Stimulated activated CD4-positive, alpha-beta T cell treated with anti-CD3 and anti-CD28 coated beads, Interleukin-12 subunit alpha, Interleukin-12 subunit beta, amount 100 ng/mL, for 24 hours (primary cell): Measurements from ENCODE around the gene PPP2R5D.
"Not testable (repeated sequence)": the region's sequence is repeated elsewhere in the genome, so short reads cannot be mapped to it uniquely, and the experiment has no call there.

Source experiments
- DNase-seq, 2 experiments: peaks; one replicate each; pipeline ENCODE4 v3.0.0-alpha.2; 2020; ENCODE audit warnings: low read depth in 2 of 2

The PPP2R5D gene

DNA sequence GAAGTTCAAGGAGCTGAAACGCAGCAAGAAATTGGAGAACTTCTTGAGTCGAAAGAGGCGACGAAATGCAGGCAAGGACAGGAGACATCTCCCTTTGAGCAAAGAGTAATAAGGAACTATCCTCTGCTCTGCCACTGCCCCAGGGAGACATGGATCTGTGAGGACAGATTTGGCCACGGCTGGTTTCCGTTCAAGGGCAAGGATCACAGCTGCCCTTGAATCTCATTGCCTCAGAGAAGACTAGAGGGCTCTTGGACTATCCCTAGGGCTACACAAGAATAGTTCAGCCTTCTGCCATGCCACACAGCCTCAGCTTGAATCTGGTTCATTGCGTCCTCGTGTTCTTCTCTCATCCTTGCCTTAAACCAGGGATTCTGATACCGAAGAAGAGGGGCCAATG is 44.8 kb downstream of the PPP2R5D start:
- no peak for DNase-seq

DNA sequence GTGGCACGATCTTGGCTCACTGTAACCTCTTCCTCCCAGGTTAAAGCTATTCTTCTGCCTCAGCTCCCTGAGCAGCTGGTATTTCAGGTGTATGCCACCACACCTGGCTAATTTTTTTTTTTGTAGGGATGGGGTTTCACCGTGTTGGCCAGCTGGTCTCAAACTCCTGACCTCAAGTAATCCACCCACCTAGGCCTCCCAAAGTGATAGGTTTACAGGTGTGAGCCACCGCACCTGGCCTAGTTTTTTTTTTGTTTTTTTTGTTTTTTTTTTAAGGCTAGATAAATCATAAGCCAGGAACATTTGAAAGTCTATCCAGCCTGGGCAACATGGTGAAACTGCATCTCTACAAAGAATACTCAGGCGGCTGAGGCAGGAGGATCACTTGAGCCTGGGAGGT is 48.0 kb downstream of the PPP2R5D start:
- no peak for DNase-seq

DNA sequence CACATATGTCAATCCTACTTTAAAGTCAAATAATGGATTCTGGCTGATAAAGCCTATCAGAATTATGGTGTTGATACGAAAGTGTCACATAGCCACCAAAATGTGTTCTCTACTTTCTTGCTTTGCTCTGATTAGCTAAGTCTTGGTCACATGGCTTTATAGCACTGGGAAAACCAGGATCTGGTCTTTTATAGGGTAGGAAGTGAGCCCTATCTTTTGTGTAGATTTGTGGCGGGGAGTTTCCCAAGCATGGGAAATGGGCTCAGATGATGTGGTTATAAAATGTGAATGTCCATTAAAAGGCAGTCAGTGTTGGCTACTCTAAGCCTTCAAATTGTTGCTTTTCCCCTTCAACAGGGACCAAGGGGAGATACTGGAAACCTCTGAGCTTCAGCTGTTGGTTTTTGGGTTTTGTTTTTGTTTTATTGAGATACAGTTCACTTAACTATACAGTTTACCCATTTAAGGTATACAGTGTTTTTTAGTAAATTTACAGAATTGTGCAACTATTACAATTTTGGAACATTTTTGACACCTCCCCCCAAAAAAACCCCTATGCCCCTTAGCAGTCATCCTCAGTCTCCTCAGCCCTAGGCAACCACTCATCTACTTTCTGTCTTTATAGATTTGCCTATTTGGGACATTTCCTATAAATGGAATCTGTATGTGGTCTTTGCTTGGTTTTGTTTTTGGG is 49.3 kb downstream of the PPP2R5D start:
- DNase-seq = no peak

DNA sequence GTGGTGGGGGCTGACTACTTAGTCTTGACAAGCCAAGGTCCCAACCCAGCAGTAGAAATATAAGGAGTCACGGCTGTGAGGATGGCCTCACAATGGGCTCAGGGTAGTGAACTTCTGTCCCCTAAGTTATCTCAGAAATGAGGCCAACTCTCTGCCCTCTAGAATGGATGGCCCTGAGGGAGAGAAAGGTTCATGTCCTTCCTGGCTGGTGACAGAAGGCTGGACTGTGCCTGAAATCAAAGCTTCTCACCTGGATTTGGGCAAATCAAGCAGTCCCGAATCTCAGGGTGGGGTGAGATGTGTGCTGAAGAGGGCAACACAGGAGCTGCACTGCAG is 49.8 kb downstream of the PPP2R5D start:
- DNase-seq = no peak

DNA sequence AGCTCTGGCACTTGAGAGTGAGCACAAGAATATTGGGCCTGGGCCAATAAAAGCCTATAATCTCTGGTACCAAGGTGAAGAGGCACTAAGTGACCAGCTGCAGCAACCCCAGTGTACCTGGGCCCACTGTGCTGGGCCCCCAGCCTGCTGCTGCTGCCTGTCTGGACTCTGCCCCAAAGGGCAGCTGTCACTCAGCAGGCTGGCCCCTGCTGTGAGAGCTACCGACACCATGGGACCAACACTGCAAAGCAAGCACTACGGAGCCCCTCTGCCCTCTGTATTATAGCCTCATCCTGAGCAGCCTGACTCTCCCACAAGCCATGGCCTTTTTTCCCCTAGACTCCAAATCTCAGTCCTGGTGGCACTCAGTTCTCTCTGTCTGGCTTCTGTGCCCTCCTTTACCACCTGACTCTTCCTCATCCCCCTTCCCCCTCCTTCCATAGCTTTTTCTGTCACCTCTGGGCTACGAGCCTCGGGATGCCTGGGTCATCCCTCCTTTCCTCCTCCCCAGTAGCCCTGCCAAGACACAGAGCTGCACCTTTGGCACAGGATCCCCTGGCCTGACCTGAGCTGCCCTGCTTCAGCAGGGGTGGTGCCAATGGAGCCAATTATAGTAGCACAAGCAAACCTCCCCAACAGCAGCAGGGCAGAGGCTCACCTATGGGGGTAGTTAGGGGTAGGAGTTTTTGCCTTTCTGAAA is 51.3 kb downstream of the PPP2R5D start:
- DNase-seq = no peak

DNA sequence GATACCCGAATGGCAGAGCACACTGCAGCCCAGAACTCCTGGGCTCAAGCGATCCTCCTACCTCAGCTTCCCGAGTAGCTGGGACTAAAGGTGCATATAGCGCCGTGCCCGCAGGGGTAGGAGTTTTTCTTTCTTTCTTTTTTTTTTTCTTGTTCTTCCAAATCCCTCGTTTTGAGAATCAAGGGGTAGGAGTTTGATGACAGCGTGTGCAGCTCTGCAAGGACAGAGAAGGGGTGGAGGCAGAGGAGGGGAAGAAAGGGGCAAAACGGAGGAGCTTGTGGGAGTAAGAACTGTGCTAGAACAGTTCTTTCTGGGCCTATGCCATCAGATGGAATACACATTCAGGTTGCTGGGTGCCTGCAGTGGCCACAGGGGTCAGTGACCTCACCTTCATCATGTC is 52.3 kb downstream of the PPP2R5D start:
- no peak for DNase-seq

DNA sequence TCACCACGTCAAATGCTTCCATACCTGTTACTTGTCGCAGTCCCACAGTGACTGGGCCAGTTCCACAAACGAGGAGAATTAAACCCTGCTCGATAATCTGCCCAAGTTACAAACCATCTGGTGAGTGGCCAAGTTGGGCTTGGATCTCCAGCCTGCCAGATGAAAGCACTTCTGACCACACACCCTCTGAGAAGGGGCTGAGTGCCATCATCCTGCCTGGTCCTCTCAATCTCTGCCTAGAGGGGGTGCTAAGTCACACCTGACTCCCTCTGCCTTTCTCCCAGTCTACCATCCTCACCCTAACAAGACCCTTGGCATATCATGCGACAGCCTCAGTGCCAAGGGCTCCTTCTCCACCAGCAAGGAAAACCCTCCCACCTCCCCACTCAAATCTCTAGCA is 52.8 kb downstream of the PPP2R5D start:
- DNase-seq = no peak

DNA sequence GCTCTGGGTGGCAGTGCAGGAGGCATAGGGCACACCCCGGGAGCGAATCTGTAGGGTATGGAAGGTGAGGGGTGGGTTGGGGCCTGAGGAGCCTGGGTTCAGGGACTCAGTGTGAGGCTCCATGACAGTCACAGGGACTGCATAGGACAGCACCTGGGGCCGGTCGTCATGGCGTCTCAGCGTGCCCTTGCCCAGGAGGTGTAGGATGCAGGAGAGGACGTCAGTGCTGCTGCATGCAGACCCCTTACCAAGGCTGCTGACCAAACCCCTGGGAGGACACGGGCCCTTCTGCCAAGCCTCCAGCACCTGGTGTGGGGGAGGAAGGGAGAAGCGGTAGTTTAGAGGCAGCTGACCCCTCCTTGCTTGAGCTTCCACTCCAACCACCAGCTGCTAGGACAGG is 53.3 kb downstream of the PPP2R5D start:
- no peak for DNase-seq

DNA sequence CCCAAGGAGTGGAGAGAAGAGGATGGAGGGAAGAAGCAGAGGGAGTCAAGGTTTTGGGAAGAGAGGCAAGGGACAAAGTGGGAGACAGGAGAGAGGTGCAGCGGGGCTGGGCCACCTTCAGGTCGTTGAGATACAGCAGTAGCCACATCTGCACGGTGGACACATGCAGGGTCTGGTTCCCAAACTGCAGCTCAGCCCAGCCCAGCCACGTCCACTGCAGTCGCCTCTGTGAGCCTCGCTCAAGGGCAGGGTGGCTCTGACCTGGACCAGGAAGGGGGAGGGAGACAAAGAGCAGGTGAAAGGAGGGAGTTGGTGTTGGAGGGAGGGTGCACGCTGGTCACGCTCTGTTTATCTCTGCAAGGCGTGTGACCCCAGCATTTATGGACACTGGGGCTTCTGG is 54.4 kb downstream of the PPP2R5D start:
- no peak for DNase-seq

DNA sequence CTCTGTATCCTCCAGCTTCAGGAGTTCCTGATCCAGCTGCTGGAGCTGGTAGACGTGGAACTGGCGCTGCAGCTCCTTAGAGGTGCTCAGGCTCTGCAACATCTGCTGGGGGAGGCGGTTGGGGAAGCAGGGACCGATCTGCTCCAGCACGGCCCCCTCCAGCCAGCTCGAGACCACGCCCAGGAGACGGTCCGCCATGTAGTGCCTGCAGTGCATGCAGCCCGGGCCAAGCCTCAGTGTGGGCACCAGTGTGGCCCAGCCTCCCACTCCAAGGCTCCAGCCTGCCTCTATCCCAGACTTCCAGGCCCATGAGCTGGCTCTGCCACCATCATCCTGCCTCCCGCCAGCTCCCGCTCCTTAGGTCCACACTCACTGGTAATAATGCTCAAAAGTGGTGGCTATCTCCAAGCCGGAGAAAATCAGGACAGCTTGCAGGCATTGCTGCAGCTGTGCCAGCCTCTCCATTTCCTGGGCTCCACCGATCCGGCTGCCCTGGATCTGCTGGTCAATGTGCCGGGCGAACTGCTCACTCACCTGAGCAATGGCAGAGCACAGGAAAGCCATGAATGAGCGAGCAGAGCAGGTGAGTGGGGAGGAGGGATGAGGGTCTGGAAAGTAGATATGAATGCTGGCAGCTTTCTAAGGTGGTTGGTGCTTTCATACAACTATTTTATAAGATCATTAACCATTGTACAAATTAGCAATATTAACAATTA is 56.3 kb downstream of the PPP2R5D start:
- DNase-seq = no peak

DNA sequence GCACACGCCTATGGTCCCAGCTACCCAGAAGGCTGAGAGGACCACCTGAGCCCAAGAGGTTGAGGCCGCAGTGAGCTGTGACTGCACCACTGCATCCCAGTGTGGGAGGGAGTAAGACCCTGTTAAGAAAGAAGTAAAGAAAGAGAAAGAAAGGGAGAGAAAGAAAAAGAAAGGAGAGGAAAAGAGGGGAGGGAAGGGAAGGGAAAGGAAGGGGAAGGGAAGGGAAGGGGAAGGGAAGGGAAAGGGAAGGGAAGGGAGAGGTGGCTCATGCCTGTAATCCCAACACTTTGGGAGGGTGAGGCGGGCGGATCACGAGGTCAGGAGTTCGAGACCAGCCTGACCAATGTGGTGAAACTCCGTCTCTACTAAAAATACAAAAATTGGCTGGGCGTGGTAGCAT is 57.1 kb downstream of the PPP2R5D start:
- not testable (repeated sequence) for DNase-seq

DNA sequence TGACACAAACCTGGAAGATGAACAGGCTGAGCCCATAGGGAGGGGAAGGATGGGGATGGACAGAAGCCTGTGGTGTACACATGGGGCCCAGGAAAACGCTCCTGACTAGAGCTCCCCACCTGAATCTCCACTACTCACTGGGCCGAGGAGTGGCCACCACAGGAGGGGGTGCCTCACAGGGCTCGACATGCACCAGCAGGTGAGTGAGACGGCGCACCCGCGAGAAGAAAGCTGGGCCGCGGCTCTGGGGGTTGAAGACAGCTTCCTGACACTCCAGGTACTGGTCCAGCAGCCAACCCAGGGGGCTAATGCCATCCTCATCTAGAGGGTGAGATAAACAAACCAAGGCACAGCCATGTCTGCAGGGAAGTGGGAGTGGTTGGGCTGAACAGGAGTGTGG is 58.9 kb downstream of the PPP2R5D start:
- DNase-seq = no peak

DNA sequence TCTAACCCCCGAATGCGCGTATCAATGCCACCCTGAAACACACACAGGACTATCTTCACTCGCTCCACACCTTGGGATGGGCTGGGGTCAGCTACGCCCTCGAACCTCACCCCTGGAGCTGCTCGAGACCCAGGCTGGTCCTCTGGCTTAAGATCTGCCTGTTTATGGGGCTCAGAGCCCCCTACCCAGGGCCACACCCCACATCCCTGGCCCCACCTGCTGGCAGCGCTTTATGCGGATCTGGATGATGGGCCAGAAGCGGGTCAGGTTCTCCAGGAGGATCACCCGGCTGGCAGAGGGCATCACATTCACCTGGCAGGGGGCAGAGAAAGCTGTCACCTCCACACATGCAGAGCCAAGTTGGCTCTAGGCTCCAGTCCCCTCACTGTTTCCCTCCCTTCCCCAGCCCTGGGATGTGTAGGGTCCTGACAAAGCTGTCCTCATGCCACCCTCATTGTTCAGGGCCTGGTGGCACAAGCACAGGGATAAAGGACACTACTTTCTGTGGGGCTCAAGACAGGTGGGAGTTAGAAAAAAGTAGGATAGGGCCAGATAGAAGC is 61.1 kb downstream of the PPP2R5D start:
- no peak for DNase-seq

DNA sequence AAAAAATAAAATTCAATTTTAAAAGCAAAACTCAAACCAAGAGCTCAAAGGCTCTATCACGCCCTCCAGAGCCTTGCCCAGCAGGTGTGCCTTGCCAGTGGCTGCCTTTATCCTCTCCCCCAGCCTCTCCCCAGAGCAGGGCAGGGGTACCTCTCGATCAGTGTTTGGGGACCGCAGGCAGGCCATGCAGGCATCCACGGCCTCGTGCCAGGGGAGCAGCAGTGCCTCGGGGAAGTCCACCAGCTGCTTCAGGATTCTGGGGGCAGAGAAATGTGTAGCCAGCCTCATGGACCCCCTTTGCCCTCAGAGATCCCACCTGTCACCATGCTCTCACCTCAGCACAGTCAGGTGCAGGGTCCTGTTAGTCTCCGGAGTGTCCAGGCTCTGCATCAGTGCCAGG is 63.6 kb downstream of the PPP2R5D start:
- no peak for DNase-seq

DNA sequence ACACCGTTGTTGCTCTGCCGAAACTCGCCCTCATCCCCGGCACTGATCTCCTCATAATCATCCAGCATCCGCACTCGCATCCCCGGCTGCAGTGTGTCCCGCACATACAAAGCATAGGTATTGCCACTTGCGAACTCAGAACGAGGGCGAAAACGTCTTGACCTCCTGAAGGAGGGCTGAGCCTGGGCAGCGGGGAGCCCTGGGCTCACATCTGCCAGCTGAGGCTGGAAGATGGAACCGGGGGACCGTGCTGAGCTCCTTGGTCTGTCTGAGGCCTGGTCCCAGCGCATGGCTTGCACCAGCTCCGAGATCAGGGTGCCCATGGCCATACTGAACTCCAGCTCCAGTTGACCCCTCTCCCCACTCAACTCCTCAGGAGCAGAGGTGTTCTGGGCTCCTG is 66.6 kb downstream of the PPP2R5D start:
- no peak for DNase-seq

DNA sequence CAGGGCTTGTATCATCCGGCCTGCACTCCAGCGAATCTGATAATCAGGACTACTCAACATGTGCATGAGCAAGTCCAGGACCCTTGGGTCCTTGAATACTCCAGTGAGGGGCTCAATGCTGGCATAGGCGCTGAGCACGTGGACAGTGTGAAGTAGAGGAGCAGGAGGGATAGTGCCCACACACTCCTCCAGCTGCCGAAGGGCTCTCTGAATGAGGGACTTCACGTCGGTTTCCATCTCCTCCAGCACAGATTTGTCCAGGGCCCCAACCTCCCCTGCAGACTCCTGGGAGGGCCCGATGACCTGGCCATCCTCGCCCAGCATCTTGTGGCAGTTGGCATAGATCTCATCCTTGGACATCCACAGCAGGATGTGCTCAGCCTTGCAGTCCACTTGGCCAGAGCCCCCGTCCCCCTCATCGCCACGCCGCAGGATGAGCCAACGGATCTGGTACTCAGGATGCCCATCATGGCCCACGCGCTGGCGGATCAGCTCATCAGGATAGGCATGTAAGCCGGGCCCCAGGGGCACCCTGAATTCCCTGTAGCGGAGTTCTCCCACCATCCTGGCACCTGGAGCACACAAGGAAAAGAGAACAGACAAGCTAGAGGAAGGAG is 68.0 kb downstream of the PPP2R5D start:
- no peak for DNase-seq

DNA sequence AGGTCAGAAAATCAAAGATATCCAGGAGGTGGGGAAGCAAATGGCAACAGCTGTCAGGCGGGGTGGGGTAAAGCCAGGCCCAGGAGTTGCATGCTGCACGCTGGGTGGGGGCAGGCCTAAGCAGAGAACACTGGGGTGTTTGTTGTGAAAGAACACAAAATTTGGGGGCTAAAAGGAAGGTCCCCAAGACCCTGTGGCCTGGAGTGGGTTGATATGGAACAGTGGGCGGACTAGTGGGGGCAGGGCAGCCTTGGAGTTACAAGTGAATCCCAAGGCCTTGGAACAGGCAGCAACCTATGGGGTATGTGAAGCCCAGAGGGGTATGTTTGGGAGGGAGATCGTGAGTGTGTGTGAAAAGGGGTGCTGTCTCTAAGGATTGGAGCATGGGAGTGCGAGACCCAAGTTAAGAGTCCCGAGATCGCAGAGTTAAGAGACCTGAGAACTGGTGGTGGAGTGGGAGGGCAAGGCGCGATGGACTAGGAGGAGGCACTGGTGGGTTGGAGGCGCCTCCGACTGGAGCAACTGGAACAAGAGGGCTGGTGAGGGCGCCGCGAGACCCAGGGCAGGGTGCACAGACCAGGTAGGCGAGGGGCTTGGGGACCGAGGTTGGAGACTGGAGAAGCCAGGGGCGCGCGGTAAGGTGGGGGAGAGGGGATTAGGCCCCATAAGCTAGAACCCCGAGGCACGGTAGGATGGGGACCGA is 68.6 kb downstream of the PPP2R5D start:
- DNase-seq = peak in 1 of 2 experiments; percentile 10

DNA sequence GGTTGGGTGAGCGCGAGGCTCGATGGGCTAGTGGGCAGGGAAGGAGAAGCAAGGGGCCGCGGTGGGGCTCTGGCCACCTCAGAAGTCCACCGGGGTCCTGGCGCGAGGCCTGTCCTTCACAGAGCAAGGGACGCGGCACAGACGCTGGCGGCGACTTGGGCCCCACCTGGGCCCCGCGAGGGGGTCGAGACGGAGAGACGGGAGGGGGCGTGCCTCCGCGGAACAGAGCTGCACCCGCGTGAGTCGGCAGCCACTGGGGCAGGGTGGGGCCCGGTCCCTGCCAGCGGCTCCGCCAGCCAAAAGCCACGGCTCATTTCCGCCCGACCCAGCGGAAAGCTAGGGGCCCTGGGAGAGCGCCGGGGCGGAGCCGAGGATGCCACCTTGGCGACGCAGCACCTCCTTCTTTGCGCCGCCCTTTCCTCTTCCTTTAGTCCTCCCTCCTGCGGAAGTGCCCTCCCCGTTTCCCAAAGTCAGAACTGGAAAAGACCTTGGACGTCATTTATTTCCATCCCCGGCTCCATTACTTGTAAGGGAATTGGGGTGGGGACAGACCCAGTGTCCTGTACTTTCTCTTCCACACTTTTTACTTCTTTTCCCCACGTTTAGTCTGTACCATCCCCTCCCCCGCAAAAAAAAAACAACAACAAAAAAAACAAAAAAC is 69.3 kb downstream of the PPP2R5D start, which contains the start of gene CUL7:
CUL7 (minus strand) TSS at position 307 of the 661 bp plus-strand sequence. CDS start 1,063 bp downstream, outside the sequence.
- DNase-seq = peak; percentile 85 to 87

DNA sequence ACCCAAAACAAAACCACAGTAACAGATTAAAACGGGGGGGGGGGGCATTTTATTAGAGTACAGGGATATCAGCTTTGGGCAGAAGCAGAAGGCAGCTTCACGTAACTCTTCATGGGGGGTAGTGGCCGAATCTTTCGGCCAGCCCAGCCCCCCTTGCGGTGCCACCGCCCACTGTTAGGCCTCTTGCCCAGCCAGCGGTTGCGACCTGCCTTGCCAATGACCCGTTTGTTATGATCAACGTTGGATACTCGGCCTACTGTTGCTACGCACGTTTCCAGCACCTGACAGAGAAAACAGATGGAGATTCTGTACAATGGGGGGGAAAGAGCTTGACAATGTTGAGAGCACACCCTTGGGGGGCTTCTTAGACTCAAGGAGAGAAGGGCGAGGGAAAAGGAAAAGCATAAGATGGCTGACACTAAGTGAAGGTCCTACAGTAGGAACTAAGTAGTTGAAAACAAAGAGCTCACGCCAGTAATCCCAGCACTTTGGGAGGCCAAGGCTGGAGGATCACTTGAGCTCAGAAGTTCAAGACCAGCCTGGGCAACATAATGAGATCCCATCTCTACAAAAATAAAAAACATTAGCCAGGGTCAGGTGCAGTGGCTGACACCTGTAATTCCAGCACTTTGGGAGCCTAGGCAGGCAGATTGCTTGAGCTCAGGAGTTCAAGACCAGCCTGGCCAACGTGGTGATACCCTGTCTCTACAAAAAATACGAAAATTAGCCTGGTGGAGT is 70.0 kb downstream of the PPP2R5D start:
- no peak for DNase-seq

DNA sequence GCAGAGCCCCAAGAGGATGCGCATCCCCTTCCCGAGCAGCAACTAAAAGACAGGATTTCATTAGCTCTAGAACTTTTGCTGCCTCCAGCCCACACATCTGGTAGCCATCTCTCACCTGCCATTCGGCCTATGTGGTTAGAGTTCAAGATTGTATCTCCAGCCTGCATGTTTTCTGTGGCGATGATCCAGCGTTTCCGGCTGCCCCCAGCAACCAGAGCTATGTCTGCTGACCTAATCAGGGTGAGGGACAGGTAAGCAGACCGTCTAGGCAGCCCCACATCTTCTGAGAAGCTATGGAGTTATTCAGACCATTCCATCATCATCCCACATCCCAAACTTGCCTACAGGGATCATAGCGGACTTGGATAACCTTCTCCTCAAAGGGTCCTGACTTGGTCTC is 71.6 kb downstream of the PPP2R5D start:
- no peak for DNase-seq
